ENCODE results near the gene KRT71.
"Not testable (repeated sequence)": the region's sequence is repeated elsewhere in the genome, so short reads cannot be mapped to it uniquely, and the experiment has no call there.

Gene KRT71

DNA sequence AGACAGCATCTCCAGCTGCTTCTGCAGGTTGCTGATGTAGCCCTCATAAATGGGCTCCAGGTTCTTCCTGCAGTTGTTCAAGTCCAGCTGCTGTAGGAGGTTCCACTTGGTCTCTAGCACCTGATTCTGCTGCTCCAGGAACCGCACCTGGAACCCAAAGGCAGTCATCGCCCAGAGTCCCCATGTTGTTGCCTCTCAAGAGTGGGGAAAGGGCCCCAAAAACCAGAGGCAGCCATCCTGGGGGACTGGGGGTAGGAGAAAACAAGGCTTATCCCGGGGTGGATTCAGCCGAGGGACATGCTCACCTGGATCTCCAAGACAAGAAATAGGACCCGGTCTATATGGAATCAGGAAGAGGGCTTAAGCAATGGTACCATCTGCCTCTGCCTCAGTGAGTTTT, 46.0 kb upstream of the KRT71 start:
- TF ChIP-seq, protein P1, sequence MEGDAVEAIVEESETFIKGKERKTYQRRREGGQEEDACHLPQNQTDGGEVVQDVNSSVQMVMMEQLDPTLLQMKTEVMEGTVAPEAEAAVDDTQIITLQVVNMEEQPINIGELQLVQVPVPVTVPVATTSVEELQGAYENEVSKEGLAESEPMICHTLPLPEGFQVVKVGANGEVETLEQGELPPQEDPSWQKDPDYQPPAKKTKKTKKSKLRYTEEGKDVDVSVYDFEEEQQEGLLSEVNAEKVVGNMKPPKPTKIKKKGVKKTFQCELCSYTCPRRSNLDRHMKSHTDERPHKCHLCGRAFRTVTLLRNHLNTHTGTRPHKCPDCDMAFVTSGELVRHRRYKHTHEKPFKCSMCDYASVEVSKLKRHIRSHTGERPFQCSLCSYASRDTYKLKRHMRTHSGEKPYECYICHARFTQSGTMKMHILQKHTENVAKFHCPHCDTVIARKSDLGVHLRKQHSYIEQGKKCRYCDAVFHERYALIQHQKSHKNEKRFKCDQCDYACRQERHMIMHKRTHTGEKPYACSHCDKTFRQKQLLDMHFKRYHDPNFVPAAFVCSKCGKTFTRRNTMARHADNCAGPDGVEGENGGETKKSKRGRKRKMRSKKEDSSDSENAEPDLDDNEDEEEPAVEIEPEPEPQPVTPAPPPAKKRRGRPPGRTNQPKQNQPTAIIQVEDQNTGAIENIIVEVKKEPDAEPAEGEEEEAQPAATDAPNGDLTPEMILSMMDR (IDR thresholded peaks at IDR 0.05; ENCODE audit: low read depth, low read length, poor library complexity, severe bottlenecking): no peak
- TF ChIP-seq EZH2phosphoT487 (IDR thresholded peaks at IDR 0.05; ENCODE audit: borderline replicate concordance, low read length): no peak
- H3K4me2 ChIP-seq (ENCODE audit: low read length): no peak overlapping the region
- no peaks in the 10 kb centered on the region for H3K36me3 ChIP-seq (ENCODE audit: control insufficient read depth, low read length)
- H3K9me3 ChIP-seq (ENCODE audit: control insufficient read depth, insufficient read depth, low read length): no peaks in the 10 kb centered on the region
- H3K27ac ChIP-seq (ENCODE audit: low read depth, low read length): no peak overlapping the region
- no peaks in the 10 kb centered on the region for H3K79me2 ChIP-seq (ENCODE audit: control insufficient read depth, low read length)
- no peak overlapping the region for H3K4me3 ChIP-seq (ENCODE audit: low read length)
- no peaks in the 10 kb centered on the region for H3K9me2 ChIP-seq (replicated peaks; ENCODE audit: control insufficient read depth, low read length)
- H3K27me3 ChIP-seq (ENCODE audit: control insufficient read depth, low read length): peaks cover 17% of the 10 kb centered on the region
- no peaks in the 10 kb centered on the region for H3K4me1 ChIP-seq (ENCODE audit: control insufficient read depth, low read length)
- H3F3A ChIP-seq (ENCODE audit: control insufficient read depth, insufficient read depth): no peaks in the 10 kb centered on the region
- H4K20me1 ChIP-seq (ENCODE audit: control insufficient read depth, insufficient read depth, low read depth, low read length): no peaks in the 10 kb centered on the region

DNA sequence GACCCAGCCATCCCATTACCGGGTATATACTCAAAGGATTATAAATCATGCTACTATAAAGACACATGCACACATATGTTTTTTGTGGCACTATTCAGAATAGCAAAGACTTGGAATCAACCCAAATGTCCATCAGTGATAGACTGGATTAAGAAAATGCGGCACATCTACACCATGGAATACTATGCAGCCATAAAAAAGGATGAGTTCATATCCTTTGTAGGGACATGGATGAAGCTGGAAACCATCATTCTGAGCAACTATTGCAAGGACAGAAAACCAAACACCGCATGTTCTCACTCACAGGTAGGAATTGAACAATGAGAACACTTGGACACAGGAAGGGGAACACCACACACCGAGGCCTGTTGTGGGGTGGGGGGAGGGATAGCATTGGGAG, 41.3 kb upstream of the KRT71 start:
- H3K4me3 ChIP-seq (ENCODE audit: low read length); H3K9me3 ChIP-seq (ENCODE audit: control insufficient read depth, insufficient read depth, low read length); H3K79me2 ChIP-seq (ENCODE audit: control insufficient read depth, low read length); H3K4me2 ChIP-seq (ENCODE audit: low read length); H4K20me1 ChIP-seq (ENCODE audit: control insufficient read depth, insufficient read depth, low read depth, low read length); H3F3A ChIP-seq (ENCODE audit: control insufficient read depth, insufficient read depth); H3K4me1 ChIP-seq (ENCODE audit: control insufficient read depth, low read length); H3K36me3 ChIP-seq (ENCODE audit: control insufficient read depth, low read length); H3K9me2 ChIP-seq (replicated peaks; ENCODE audit: control insufficient read depth, low read length); H3K27ac ChIP-seq (ENCODE audit: low read depth, low read length): not testable (repeated sequence)
- H3K27me3 ChIP-seq (ENCODE audit: control insufficient read depth, low read length): peaks cover 15% of the 10 kb centered on the region

DNA sequence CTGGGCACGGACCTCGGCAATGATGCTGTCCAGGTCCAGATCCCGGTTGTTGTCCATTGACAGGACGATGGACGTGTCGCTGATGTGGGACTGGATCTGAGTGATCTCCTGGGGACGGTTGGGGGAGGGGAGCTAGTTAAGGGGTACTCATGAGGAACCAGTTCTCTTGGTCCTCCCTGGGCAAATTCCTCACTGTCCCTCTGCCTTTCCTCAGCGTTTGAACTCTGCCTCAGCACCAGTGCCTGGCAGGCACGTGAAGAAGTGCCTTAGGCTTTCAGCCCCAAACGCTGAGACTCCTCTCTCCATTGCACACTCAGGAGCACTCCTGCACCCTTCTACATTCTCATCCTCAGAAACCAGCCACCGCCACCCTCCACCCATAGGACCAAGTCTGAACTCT, 38.6 kb upstream of the KRT71 start:
- H3K27me3 ChIP-seq (ENCODE audit: control insufficient read depth, low read length): no peaks in the 10 kb centered on the region; the same call in 1 of the 2 replicates
- H4K20me1 ChIP-seq (ENCODE audit: control insufficient read depth, insufficient read depth, low read depth, low read length): no peaks in the 10 kb centered on the region

DNA sequence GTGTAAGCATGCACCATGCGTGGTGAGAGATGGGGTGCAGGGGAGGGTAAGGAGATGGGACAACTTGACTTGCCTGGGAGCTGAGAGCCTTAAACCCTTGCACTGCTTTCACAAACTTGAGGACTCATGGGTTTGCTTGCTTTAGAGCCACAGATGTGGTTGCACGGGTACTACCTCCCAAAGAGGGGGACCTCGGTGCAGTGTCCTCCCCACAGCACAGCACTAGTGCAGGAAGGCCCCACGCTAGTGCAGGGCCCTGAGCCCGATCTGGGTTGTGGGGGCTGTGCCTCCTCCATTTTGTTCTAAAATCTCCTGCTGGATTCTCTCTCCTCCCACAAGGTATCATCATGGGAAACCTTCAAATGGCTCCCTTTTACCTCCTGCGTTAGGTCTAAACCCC, 37.1 kb upstream of the KRT71 start:
- Histone ChIP-seq H3K27me3 (ENCODE audit: control insufficient read depth, low read length) (no peaks in the 10 kb centered on the region; the same call in 1 of the 2 replicates), H3K79me2 (ENCODE audit: control insufficient read depth, low read length) (no peaks in the 10 kb centered on the region), H3K9me2 (replicated peaks; ENCODE audit: control insufficient read depth, low read length) (no peaks in the 10 kb centered on the region), H3F3A (ENCODE audit: control insufficient read depth, insufficient read depth) (no peaks in the 10 kb centered on the region), H3K4me1 (ENCODE audit: control insufficient read depth, low read length) (no peaks in the 10 kb centered on the region), H3K36me3 (ENCODE audit: control insufficient read depth, low read length) (no peaks in the 10 kb centered on the region), H4K20me1 (ENCODE audit: control insufficient read depth, insufficient read depth, low read depth, low read length) (no peaks in the 10 kb centered on the region), H3K27ac (ENCODE audit: low read depth, low read length) (no peak overlapping the region), H3K4me2 (ENCODE audit: low read length) (no peak overlapping the region), H3K4me3 (ENCODE audit: low read length) (no peak overlapping the region), H3K9me3 (ENCODE audit: control insufficient read depth, insufficient read depth, low read length) (no peaks in the 10 kb centered on the region)
- no peak for TF ChIP-seq EZH2phosphoT487 (IDR thresholded peaks at IDR 0.05; ENCODE audit: borderline replicate concordance, low read length)
- TF ChIP-seq, protein P1 (IDR thresholded peaks at IDR 0.05; ENCODE audit: low read depth, low read length, poor library complexity, severe bottlenecking): no peak

More for the DNA sequence above, 38.6 kb upstream of the KRT71 start:
- Histone ChIP-seq H3K27ac (ENCODE audit: low read depth, low read length) (no peak overlapping the region), H3F3A (ENCODE audit: control insufficient read depth, insufficient read depth) (no peaks in the 10 kb centered on the region), H3K36me3 (ENCODE audit: control insufficient read depth, low read length) (no peaks in the 10 kb centered on the region), H3K9me2 (replicated peaks; ENCODE audit: control insufficient read depth, low read length) (no peaks in the 10 kb centered on the region), H3K4me3 (ENCODE audit: low read length) (no peak overlapping the region), H3K9me3 (ENCODE audit: control insufficient read depth, insufficient read depth, low read length) (no peaks in the 10 kb centered on the region), H3K4me2 (ENCODE audit: low read length) (no peak overlapping the region), H3K4me1 (ENCODE audit: control insufficient read depth, low read length) (no peaks in the 10 kb centered on the region), H3K79me2 (ENCODE audit: control insufficient read depth, low read length) (no peaks in the 10 kb centered on the region)
- no peak for TF ChIP-seq EZH2phosphoT487 (IDR thresholded peaks at IDR 0.05; ENCODE audit: borderline replicate concordance, low read length)
- TF ChIP-seq, protein P1 (IDR thresholded peaks at IDR 0.05; ENCODE audit: low read depth, low read length, poor library complexity, severe bottlenecking): no peak
